Ascending aorta (tissue), 2 donors: ENCODE data around the gene PLEK. TPM values are rescaled to one million over a fixed set of nuclear protein-coding genes. Genes with fewer than 3 reads are reported as not detected.
"Not testable (repeated sequence)": the region's sequence is repeated elsewhere in the genome, so short reads cannot be mapped to it uniquely, and the experiment has no call there.

Experiments used
- DNase-seq, 2 donors: peaks; one replicate each; pipeline ENCODE4 v3.0.0-alpha.2; 2019; ENCODE audit warnings: low spot score in 2 of 2
- H3K27ac ChIP-seq, 2 donors: fragments of 200-600 bp; sonication (generic); one replicate each; pipeline ENCODE4 v1.5.1; 2016 to 2017; ENCODE audit warnings: mild to moderate bottlenecking in 1 of 2
- H3K27me3 ChIP-seq: fragments of 200-600 bp; sonication (generic); one replicate; pipeline ENCODE4 v1.5.1; 2017
- H3K36me3 ChIP-seq, 2 donors: fragments of 200-600 bp; sonication (generic); one replicate each; pipeline ENCODE4 v1.5.1; 2016
- H3K4me1 ChIP-seq, 2 donors: fragments of 200-600 bp; sonication (generic); one replicate each; pipeline ENCODE4 v1.5.1; 2016 to 2017; ENCODE audit warnings: mild to moderate bottlenecking in 1 of 2
- H3K4me3 ChIP-seq, 2 donors: fragments of 200-600 bp; sonication (generic); one replicate each; pipeline ENCODE4 v1.5.1; 2016 to 2017; ENCODE audit warnings: mild to moderate bottlenecking in 1 of 2
- H3K9me3 ChIP-seq, 2 donors: fragments of 200-600 bp; sonication (generic); one replicate each; pipeline ENCODE4 v1.5.1; 2016
- CTCF ChIP-seq, 3 experiments: fragments of 200-600 bp in 2 of 3; fragments of 450-650 bp in 1 of 3; sonication (generic) in 2 of 3; IDR thresholded peaks; one replicate each; pipeline ENCODE4 v1.5.1; 2016 to 2019; ENCODE audit warnings: antibody characterized with exemption in 3 of 3, mild to moderate bottlenecking in 1 of 3, moderate library complexity in 1 of 3
- intact Hi-C: fragments of 100-400 bp; cut with DNase I; formaldehyde crosslinking; loops from one replicate; pipeline ENCODE4 v1.15.1; 2023
- total RNA-seq: library from RNA; depleted of rRNA; stranded (reverse); fragments of >200 nt; gene quantifications from one replicate; pipeline ENCODE4 v1.1.0, GENCODE V29; 2016

The PLEK gene
- total RNA-seq, 1 donor from 2014 or later = 1.5 TPM

DNA sequence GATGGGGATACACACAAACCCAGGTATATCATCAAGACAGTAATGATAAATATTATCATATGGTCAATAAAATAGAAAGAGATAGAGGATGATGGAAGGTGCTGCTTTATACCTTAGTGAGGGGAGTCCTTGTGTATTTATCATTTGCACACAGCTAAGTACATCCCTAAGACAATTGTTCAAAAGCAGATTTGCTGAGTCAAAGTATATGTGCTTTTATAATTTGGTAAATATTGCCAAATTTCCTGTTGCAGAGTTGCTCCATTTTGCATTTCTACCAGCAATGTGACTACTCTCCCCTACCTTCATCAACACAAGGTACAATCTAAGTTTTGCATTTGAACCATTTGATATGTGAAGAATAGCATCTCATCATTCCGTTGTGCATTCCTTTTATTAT is 22.6 kb upstream of the PLEK start:
- intact Hi-C loops = no loop called here
- H3K9me3 ChIP-seq = no peaks in the 10 kb centered on the region
- H3K4me1 ChIP-seq = no peaks in the 10 kb centered on the region
- H3K36me3 ChIP-seq = no peaks in the 10 kb centered on the region
- no peak for TF ChIP-seq CTCF (IDR thresholded peaks at IDR 0.05)
- no peak overlapping the region for H3K4me3 ChIP-seq
- DNase-seq = no peak
- H3K27me3 ChIP-seq = no peaks in the 10 kb centered on the region
- H3K27ac ChIP-seq = no peak overlapping the region

- no peaks in the 10 kb centered on the region for H3K36me3 ChIP-seq
- H3K27me3 ChIP-seq = no peaks in the 10 kb centered on the region
- no peaks in the 10 kb centered on the region for H3K4me1 ChIP-seq
- TF ChIP-seq CTCF (IDR thresholded peaks at IDR 0.05) = no peak
- no peak overlapping the region for H3K27ac ChIP-seq
- H3K4me3 ChIP-seq = no peak overlapping the region
- DNase-seq = no peak
- H3K9me3 ChIP-seq = no peaks in the 10 kb centered on the region
- intact Hi-C loops = no loop called here
These were observed 21.1 kb upstream of the PLEK start for GRCh38 chr2:68344031-68344430.

DNA sequence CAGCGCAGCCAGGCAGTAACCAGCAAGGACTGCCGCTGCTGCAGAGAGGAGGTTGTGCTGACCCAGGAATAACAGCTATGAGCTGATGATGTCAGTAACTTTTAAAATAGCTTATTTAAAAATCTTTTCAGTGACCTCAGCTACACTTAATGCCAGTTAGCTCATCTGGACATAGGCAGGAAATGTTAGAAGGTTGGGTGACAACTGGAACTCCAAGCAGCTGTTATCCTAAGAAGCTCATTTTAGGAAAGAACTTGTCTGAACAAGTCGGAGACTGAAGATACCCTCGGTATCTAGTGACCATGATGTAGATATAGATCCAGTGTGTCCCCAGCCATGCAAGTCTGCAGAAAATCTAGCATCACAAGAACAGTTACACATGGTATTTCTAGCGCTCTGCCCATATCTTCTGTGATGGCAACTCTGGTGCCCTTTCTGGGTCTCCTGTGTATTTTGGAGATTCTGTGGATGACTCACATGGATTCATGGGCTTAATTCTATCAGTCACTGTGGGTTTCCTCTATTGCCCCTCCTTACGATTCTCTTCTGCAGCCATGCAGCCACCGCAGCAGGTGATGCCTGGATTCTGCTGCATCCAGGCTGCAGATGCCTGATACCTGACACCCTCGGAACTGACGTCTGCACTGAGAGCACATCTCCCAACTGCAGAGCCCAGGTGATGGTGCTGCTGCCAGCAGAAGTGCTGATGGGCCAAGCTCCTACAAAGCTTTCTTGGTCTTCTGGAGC is 19.8 kb upstream of the PLEK start:
- Histone ChIP-seq H3K27me3 (no peaks in the 10 kb centered on the region), H3K9me3 (no peaks in the 10 kb centered on the region), H3K4me3 (no peak overlapping the region), H3K36me3 (no peaks in the 10 kb centered on the region), H3K4me1 (no peaks in the 10 kb centered on the region), H3K27ac (no peak overlapping the region)
- no peak for TF ChIP-seq CTCF (IDR thresholded peaks at IDR 0.05)
- DNase-seq = no peak
- intact Hi-C loops = no loop called here

GRCh38 chr2:68349091-68349490 is 16.0 kb upstream of the PLEK start:
- H3K27me3 ChIP-seq, H3K4me1 ChIP-seq, intact Hi-C loops, H3K9me3 ChIP-seq, H3K36me3 ChIP-seq, DNase-seq, H3K4me3 ChIP-seq, H3K27ac ChIP-seq: not testable (repeated sequence)

DNA sequence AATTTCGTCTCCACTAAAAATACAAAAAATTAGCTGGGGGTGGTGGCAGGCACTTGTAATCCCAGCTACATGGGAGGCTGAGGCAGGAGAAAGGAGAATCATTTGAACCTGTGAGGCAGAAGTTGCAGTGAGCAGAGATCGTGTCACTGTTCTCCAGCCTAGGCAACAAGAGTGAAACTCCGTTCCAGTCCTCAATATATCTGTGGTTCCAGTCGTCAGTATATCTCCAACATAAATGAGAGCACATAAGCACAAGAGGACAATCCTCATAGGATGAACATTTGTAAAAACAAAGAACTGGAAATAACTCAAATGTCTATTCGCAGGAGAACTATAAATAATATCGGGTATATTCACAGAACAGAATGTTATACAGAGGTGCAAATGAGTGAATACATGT is 13.1 kb upstream of the PLEK start:
- no peak for DNase-seq
- H3K36me3 ChIP-seq = no peaks in the 10 kb centered on the region
- H3K9me3 ChIP-seq = no peaks in the 10 kb centered on the region
- H3K4me1 ChIP-seq = no peaks in the 10 kb centered on the region
- no peak for TF ChIP-seq CTCF (IDR thresholded peaks at IDR 0.05)
- no peak overlapping the region for H3K4me3 ChIP-seq
- no peaks in the 10 kb centered on the region for H3K27me3 ChIP-seq
- H3K27ac ChIP-seq = no peak overlapping the region
- intact Hi-C loops = no loop called here

DNA sequence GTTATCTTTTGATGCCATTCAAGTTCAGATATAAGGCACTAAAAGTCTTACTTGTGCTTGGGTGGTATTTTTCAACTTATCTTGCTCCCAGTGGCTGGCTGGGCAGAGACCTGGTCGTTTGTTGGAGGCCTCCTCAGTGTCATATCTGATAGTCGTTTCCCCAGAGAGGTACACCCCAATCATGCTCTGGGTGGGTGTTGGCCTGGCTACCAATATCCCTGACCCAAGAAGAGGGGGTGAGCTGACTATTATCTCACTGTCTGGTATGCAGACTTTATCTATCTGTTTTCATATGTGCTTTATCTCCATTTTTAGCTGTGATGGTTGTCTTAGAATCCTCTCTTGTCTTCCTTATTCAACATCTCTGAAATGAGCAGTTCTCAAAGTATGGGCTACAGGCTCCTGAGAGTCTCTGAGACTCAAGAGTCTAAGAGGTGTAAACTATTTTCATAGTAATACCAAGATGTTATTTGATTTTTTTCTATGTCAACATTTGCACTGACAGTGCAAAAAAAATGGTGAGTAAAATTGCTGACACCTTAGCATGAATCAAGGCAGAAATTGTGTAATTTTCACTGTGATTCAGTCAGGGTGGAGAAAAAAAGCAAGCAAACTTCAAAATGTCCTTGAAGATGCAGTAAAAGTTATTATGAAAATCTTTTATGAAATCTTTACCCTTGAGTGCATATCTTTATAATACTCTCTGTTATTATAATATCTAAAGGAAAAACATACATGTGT is 12.3 kb upstream of the PLEK start:
- no peak for TF ChIP-seq CTCF (IDR thresholded peaks at IDR 0.05)
- H3K4me1 ChIP-seq = no peaks in the 10 kb centered on the region
- intact Hi-C loops = no loop called here
- H3K36me3 ChIP-seq = no peaks in the 10 kb centered on the region
- no peak overlapping the region for H3K27ac ChIP-seq
- no peaks in the 10 kb centered on the region for H3K9me3 ChIP-seq
- DNase-seq = no peak
- H3K27me3 ChIP-seq = no peaks in the 10 kb centered on the region
- no peak overlapping the region for H3K4me3 ChIP-seq
